ENCODE data around the gene XRRA1. TPM values are rescaled to one million over a fixed set of nuclear protein-coding genes. Genes with fewer than 3 reads are reported as not detected.

The XRRA1 gene
- total RNA-seq, 2 donors from 2014 or later: 30.1 to 41.0 TPM

GRCh38 chr11:74815966-74816365 is 132.9 kb downstream of the XRRA1 start:
- no peak overlapping the region for H3K27ac Mint-ChIP-seq
- no peak for ATAC-seq (replicated peaks)
- no peaks in the 10 kb centered on the region for H3K27me3 Mint-ChIP-seq
- H3K4me3 Mint-ChIP-seq: no peak overlapping the region
- peaks cover 82% of the 10 kb centered on the region for H3K36me3 Mint-ChIP-seq (ENCODE audit: low read depth)
- no peaks in the 10 kb centered on the region for H3K9me3 Mint-ChIP-seq
- peaks cover 21% of the 10 kb centered on the region for H3K4me1 Mint-ChIP-seq

GRCh38 chr11:74809801-74810200 is 139.1 kb downstream of the XRRA1 start:
- H3K36me3 Mint-ChIP-seq (ENCODE audit: low read depth): peaks cover 42% of the 10 kb centered on the region
- ATAC-seq (replicated peaks): no peak
- H3K4me1 Mint-ChIP-seq: no peaks in the 10 kb centered on the region
- no peak overlapping the region for H3K4me3 Mint-ChIP-seq
- H3K9me3 Mint-ChIP-seq: no peaks in the 10 kb centered on the region
- no peak overlapping the region for H3K27ac Mint-ChIP-seq
- H3K27me3 Mint-ChIP-seq: no peaks in the 10 kb centered on the region

DNA sequence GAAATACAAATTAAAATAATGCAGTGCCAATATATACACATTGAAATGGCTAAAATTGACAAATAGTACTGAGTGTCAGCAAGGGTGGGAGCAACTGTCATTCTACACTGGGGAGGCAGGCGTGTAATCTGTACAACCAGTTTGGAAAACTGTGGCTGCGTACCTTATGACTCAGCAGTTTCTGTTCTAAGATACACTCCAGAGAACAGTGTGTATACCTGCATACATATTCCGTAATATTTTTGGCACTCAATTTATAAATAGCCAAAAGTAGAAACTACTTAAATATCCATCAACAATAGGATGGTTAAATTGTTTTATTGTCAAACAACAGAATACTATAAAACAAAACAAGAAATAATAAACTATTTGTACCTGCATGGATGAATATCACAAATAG is 142.6 kb downstream of the XRRA1 start:
- Mint-ChIP-seq H3K27me3 (no peaks in the 10 kb centered on the region), H3K4me1 (peaks cover 5% of the 10 kb centered on the region), H3K4me3 (no peak overlapping the region), H3K27ac (no peak overlapping the region), H3K36me3 (ENCODE audit: low read depth) (peaks cover 27% of the 10 kb centered on the region), H3K9me3 (no peaks in the 10 kb centered on the region)
- no peak for ATAC-seq (replicated peaks)

DNA sequence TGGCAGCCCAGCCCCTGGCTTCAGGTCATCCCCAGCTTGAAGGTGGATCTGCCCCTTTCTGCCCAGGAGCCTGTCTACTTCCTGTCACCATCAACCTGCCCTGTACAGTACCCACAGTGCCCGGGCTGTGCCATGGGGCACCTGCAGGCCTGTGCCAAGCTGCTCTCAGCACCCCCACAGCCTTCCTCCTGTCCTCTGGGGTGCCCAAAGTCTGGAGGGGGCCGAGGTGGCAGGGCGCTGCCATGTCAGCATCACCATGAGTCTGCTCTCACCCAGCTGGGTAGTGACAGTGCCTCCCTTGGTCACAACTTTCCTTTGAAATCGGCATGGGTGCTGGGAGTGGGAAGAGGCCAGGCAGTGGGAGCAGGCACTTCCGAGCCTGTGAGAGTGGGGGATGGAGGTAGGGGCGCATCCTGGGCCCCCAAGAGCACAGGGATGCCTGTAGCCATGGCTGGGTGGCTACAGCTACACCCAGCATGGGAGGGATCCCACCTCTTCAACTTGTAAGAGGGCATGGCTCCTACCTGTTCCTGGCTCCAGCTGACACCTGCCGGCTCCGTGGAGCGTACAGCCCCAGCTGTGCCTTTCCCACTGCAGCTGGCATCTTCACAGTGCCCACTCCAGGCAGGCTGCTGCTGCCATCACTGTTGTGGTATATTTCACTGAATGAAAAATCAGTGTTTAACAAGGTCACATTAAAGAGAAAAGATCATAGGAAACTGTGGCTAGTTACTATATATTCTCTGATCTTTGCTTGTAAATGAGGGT is 157.4 kb downstream of the XRRA1 start:
- Mint-ChIP-seq H3K27me3 (no peaks in the 10 kb centered on the region), H3K36me3 (ENCODE audit: low read depth) (peaks cover 70% of the 10 kb centered on the region), H3K4me1 (no peaks in the 10 kb centered on the region), H3K9me3 (no peaks in the 10 kb centered on the region), H3K4me3 (no peak overlapping the region), H3K27ac (no peak overlapping the region)
- no peak for ATAC-seq (replicated peaks)

Other genes with a start within 250 kb of the XRRA1 start
- gene CHRDL2, start 217.7 kb downstream of the XRRA1 start, total RNA-seq: not detected
- 10 to 100 TPM; 14.6 to 15.8 TPM for gene RNF169, start 200.2 kb downstream of the XRRA1 start, total RNA-seq
- 100 to 1,000 TPM; 143 to 195 TPM for gene SPCS2, start 175 bp upstream of the XRRA1 start, total RNA-seq
- gene NEU3, start 39.8 kb upstream of the XRRA1 start, total RNA-seq: 10 to 100 TPM; 19.5 to 26.4 TPM
- gene OR2AT4, start 147.8 kb upstream of the XRRA1 start, total RNA-seq: not detected
- gene SLCO2B1, start 202.0 kb upstream of the XRRA1 start, total RNA-seq: 1 to 10 TPM in 1 of 2 donors, under 1 TPM in 1; 0.26 to 2.2 TPM